Brain microvascular endothelial cell (primary cell): ENCODE measurements around the gene CTSL.

Experiments
- DNase-seq: peaks from one replicate; pipeline ENCODE4 v3.0.0-alpha.2; 2020
- H3K27ac ChIP-seq: fragments of 250-450 bp; sonication (Bioruptor Pico); 2 replicates; pipeline ENCODE4 v1.5.1; 2020; ENCODE audit warnings: mild to moderate bottlenecking, moderate library complexity
- H3K27me3 ChIP-seq: fragments of 250-450 bp; sonication (Bioruptor Pico); replicated peaks from 2 replicates; pipeline ENCODE4 v1.5.1; 2020; ENCODE audit warnings: mild to moderate bottlenecking
- H3K36me3 ChIP-seq: fragments of 250-450 bp; sonication (Bioruptor Pico); replicated peaks from 2 replicates; pipeline ENCODE4 v1.5.1; 2020; ENCODE audit warnings: mild to moderate bottlenecking
- H3K4me3 ChIP-seq: 2 replicates; pipeline ENCODE4 v1.5.1; 2011; ENCODE audit warnings: low read depth, mild to moderate bottlenecking, control low read depth, low read length, moderate library complexity
- in situ Hi-C: cut with HindIII; loops from 2 replicates; pipeline ENCODE4 v1.10.0; 2017; ENCODE audit warnings: low sequenced_read_pairs, low pct_ligation_motif_present
- TF ChIP-seq, protein P1 (sequence below): IDR thresholded peaks from 2 replicates; pipeline ENCODE4 v1.5.1; 2011; ENCODE audit warnings: low read depth, mild to moderate bottlenecking, moderate library complexity, low read length, control low read depth, inconsistent platforms; ENCODE audit errors: missing control alignments

CTSL gene

DNA sequence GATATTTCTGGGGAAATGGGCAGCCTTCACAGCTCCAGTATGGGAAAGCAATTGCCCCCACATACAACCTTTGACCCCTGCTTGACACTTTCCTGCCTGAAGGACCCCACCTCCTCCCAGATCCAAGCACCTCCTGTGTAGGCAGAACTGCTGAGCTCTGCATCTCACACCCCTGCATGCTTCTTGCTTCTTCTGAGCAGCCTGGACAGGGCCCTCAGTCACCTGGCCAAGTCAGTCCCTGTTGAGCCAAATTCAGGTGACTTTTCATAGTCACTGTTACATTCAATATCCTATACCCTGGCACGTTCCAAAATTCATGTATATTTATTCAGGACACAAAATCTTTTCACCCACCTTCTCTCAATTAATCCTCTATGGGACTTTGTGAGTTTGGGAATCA lies 30.4 kb upstream of the CTSL start:
- TF ChIP-seq, protein P1, sequence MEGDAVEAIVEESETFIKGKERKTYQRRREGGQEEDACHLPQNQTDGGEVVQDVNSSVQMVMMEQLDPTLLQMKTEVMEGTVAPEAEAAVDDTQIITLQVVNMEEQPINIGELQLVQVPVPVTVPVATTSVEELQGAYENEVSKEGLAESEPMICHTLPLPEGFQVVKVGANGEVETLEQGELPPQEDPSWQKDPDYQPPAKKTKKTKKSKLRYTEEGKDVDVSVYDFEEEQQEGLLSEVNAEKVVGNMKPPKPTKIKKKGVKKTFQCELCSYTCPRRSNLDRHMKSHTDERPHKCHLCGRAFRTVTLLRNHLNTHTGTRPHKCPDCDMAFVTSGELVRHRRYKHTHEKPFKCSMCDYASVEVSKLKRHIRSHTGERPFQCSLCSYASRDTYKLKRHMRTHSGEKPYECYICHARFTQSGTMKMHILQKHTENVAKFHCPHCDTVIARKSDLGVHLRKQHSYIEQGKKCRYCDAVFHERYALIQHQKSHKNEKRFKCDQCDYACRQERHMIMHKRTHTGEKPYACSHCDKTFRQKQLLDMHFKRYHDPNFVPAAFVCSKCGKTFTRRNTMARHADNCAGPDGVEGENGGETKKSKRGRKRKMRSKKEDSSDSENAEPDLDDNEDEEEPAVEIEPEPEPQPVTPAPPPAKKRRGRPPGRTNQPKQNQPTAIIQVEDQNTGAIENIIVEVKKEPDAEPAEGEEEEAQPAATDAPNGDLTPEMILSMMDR: no peak
- no peak for DNase-seq
- Histone ChIP-seq H3K27ac (no peak overlapping the region), H3K36me3 (no peaks in the 10 kb centered on the region), H3K27me3 (no peaks in the 10 kb centered on the region), H3K4me3 (no peak overlapping the region)
- in situ Hi-C loops: no loop called here

DNA sequence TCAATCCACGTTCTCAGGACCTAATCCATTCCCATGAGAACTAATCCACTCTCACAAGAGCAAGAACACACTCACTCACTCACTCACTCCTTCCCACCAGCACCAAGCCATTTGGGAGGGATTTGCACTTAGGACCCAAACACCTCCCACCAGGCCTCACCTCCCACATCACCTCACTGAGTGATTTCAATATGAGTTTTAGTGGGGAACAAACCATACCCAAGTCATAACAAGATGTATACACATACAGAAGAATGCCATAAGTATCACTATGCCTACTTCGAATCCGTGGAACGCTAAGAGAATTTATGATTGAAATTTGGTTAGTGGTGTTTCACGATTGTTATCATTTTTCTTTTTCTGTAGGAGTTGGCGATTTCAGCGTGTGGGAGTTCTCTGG lies 29.3 kb upstream of the CTSL start:
- Histone ChIP-seq H3K4me3 (no peak overlapping the region), H3K36me3 (no peaks in the 10 kb centered on the region), H3K27me3 (no peaks in the 10 kb centered on the region), H3K27ac (no peak overlapping the region)
- TF ChIP-seq, protein P1: no peak
- in situ Hi-C loops: no loop called here
- no peak for DNase-seq

DNA sequence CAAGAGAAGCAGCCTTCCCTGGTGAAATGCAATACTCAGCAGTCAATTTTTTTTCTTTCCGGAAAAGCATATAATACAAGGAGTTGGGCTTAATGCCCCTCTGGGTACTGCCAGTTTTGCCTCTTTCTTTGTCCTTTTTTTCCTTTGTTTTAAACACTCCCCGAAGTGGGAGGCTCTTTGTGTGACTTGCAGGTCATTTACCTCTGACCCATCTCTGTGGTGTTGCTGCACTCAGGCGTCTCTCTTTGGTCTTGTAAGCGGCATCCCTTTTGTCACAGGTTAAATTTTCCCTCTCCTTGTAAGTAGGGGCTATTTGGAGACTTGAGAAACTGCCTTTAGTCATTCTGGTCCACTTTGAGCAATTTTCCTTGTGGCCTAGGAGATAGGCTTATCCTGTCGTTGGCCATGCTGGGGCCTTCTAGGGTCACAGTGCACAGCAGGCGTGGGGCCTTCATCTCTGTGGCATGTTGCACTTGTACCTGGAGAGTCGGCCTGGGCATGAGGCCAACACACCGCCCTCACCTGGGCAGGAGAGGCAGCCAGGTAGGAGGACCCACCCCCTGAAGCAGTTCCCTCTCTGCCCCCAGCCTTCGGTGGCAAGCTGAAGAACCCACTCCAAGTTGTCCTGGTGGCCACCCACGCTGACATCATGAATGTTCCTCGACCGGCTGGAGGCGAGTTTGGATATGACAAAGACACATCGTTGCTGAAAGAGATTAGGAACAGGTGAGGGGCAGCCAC lies 27.7 kb upstream of the CTSL start:
- no peak for DNase-seq
- in situ Hi-C loops: no loop called here
- no peaks in the 10 kb centered on the region for H3K36me3 ChIP-seq
- H3K27me3 ChIP-seq: no peaks in the 10 kb centered on the region
- no peak overlapping the region for H3K4me3 ChIP-seq
- TF ChIP-seq, protein P1: no peak
- no peak overlapping the region for H3K27ac ChIP-seq

DNA sequence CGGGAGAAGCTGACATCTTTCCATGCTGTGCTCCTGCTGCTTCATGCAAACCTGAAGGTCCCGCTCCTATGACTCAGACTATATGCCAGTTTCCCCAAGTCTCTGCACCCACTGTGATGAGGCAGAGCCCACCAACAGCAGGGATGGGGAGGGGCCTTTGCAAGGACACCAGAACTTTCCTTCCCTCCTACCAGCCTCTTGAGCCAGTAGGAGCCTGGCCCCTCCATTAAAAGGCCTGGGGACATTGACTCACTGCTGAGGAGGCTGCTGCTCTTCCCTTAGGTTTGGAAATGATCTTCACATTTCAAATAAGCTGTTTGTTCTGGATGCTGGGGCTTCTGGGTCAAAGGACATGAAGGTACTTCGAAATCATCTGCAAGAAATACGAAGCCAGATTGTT lies 26.1 kb upstream of the CTSL start:
- H3K27me3 ChIP-seq: no peaks in the 10 kb centered on the region
- no peaks in the 10 kb centered on the region for H3K36me3 ChIP-seq
- TF ChIP-seq, protein P1: no peak
- no peak for DNase-seq
- in situ Hi-C loops: no loop called here
- no peak overlapping the region for H3K27ac ChIP-seq
- no peak overlapping the region for H3K4me3 ChIP-seq

DNA sequence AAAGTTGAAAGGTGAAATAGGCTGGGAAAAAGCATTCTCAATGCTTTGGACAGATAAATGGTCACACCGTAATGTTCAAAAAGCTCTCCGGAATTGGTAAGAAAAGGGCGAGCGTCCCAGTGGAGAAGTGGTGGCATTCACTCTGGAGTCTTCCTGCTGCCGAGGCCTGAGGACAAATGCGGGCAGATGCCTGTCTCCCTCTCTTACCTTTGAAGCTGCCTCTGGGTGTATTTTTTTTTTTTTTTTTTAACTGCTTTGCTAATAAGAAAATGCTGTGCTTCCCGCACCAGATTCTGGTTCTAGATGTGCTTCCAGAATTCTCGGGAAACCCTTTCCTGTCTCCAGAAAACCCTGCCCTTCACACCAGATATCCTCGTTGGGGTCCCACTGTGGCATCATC lies 24.4 kb upstream of the CTSL start:
- H3K36me3 ChIP-seq: no peaks in the 10 kb centered on the region
- in situ Hi-C loops: no loop called here
- no peaks in the 10 kb centered on the region for H3K27me3 ChIP-seq
- TF ChIP-seq, protein P1: no peak
- H3K4me3 ChIP-seq: no peak overlapping the region
- no peak overlapping the region for H3K27ac ChIP-seq
- no peak for DNase-seq

DNA sequence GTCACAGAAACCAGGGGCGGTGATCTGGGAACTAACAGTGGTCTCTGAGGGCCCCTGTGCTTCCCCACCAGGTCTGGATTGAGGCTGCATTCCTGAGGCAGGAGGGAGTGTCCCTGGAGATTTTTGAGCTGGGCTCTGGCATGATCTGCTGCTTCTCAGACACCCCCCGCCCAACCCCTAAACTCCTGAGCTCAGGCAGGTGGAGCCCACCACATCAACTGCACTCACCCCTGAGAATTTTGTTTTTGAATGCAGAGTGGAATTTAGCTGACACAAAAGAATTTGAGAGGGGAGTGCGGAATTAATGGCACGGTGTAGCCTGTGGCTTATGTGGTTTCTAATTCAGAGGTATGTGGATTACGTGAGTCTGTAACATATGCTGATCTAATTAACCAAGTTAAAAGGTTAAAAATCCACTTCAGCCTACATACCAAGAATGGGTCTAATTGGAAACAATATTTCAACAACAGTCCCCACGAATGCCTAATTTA lies 23.9 kb upstream of the CTSL start:
- Histone ChIP-seq H3K27ac (no peak overlapping the region), H3K27me3 (no peaks in the 10 kb centered on the region), H3K36me3 (no peaks in the 10 kb centered on the region), H3K4me3 (no peak overlapping the region)
- TF ChIP-seq, protein P1: no peak
- in situ Hi-C loops: no loop called here
- no peak for DNase-seq
